Measurements from ENCODE around the gene LRRK1. TPM values are rescaled to one million over a fixed set of nuclear protein-coding genes. Genes with fewer than 3 reads are reported as not detected.

Gene LRRK1
- total and polyA plus RNA-seq, 2 of the 13 experiments (the other 11 are each of a cell fraction or from before 2014, with no cell fraction given), result 0.13 to 1.2 TPM

DNA sequence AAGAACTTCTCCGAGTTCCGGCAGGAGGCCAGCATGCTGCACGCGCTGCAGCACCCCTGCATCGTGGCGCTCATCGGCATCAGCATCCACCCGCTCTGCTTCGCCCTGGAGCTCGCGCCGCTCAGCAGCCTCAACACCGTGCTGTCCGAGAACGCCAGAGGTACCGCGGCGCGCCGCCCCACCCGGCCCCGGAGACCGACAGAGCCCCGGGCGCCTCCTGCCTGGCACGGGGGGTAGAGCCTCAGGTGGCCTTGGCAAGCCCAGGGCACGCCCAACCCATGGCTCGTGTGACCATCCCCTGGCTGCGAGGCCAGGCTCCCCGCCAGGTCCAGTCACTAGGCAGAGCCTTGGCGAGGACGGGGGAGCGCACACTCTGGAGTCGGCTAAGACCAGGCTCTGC, 134.1 kb downstream of the LRRK1 start:
- peaks cover 0 to 9% of the 10 kb centered on the region in 2 experiments; a peak in 3 of 5 replicates for H3K36me3 ChIP-seq (replicated peaks in 1 of 2; ENCODE audit: control insufficient read depth in 1 of 2, insufficient read depth in 2 of 2, low read length in 2 of 2)
- ATAC-seq (no peak), FAIRE-seq (no peak), DNase-seq (ENCODE audit: low spot score) (no peak)
- H2AFZ ChIP-seq (ENCODE audit: low read length), result no peak overlapping the region
- H3K4me3 ChIP-seq (replicated peaks in 1 of 3; ENCODE audit: insufficient read depth in 1 of 3, low read depth in 2 of 3, low read length in 3 of 3), result no peak overlapping the region
- TF ChIP-seq ZNF567 (CRISPR knock-in tag; IDR thresholded peaks at IDR 0.05; ENCODE audit: borderline replicate concordance) (no peak), AGO2 (optimal IDR thresholded peaks at IDR 0.05; ENCODE audit: low read depth, low read length) (peak; percentile 56), FOXA1 (IDR thresholded peaks at IDR 0.05) (no peak), FOXA1 (CRISPR knock-in tag; IDR thresholded peaks at IDR 0.05) (no peak)
- POLR2A ChIA-PET, result interaction anchor here (0.5 kb wide), 1 partner anchor 17 kb away, joined by 4 read pairs; no protein-coding TSS in a partner anchor
- H3K4me2 ChIP-seq (ENCODE audit: low read depth, low read length), result no peak overlapping the region
- in situ Hi-C loops (cut with HindIII; ENCODE audit: extremely low pct_ligation_motif_present, low pct_unique_long_range_greater_than_20kb), result no loop called here
- no peaks in the 10 kb centered on the region for H3K79me2 ChIP-seq (ENCODE audit: insufficient read depth, low read length)
- intact Hi-C loops (cut with micrococcal nuclease; ENCODE audit: unreplicated experiment), result no loop called here
- peaks cover 31% of the 10 kb centered on the region for H3K4me1 ChIP-seq (ENCODE audit: insufficient read depth, low read length)
- no peak overlapping the region for H3K9ac ChIP-seq (ENCODE audit: insufficient read depth, low read depth, low read length)
- BruUV-seq (replicated peaks), result no TSS peak
- no peaks in the 10 kb centered on the region for H3K9me3 ChIP-seq (ENCODE audit: low read length)
- WGBS (ENCODE audit: low lambda C conversion rate), result 95% methylated on average over 15 of the region's 34 CpGs
- CTCF ChIA-PET (ENCODE audit: low intra/inter-chr PET ratio, low total read pairs), result no interaction called here
- no peak overlapping the region for H3K27ac ChIP-seq (ENCODE audit: extremely low read length, insufficient read depth, low read length)
- H3K27me3 ChIP-seq (ENCODE audit: control insufficient read depth in 1 of 2, insufficient read depth in 2 of 2, low read length in 2 of 2), result no peaks in the 10 kb centered on the region
- no peaks in the 10 kb centered on the region for H4K20me1 ChIP-seq (ENCODE audit: insufficient read depth, low read length)

DNA sequence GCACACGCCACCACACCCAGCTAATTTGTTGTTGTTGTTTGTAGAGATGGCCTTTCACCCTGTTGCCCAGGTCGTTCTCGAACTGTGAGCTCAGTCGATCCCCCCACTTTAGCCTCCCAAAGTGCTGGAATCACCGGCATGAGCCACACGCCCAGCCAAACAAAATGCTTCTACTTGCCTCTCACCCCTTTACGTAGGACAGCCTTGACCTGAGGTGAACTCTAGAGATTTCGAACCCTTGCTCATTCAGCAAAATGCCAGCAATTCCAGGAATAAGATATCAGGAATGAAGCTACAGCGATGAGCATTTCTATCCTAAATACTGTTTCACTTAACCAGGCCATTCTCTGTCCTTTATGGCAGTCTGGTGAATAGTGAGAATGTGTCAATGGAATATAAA, 135.0 kb downstream of the LRRK1 start:
- Histone ChIP-seq H2AFZ (ENCODE audit: low read length) (no peak overlapping the region), H3K4me2 (ENCODE audit: low read depth, low read length) (no peak overlapping the region), H4K20me1 (ENCODE audit: insufficient read depth, low read length) (no peaks in the 10 kb centered on the region), H3K9ac (ENCODE audit: insufficient read depth, low read depth, low read length) (no peak overlapping the region), H3K27me3 (ENCODE audit: control insufficient read depth in 1 of 2, insufficient read depth in 2 of 2, low read length in 2 of 2) (no peaks in the 10 kb centered on the region), H3K9me3 (ENCODE audit: low read length) (no peaks in the 10 kb centered on the region), H3K36me3 (replicated peaks in 1 of 2; ENCODE audit: control insufficient read depth in 1 of 2, insufficient read depth in 2 of 2, low read length in 2 of 2) (peaks cover 1% of the 10 kb centered on the region in 2 experiments; a peak in 2 of 5 replicates), H3K27ac (ENCODE audit: extremely low read length, insufficient read depth, low read length) (no peak overlapping the region), H3K4me3 (replicated peaks in 1 of 3; ENCODE audit: insufficient read depth in 1 of 3, low read depth in 2 of 3, low read length in 3 of 3) (no peak overlapping the region), H3K79me2 (ENCODE audit: insufficient read depth, low read length) (no peaks in the 10 kb centered on the region), H3K4me1 (ENCODE audit: insufficient read depth, low read length) (peaks cover 31% of the 10 kb centered on the region)
- 71% methylated on average over 9 of the region's 9 CpGs for WGBS (ENCODE audit: low lambda C conversion rate)
- no peak for DNase-seq (ENCODE audit: low spot score)
- ATAC-seq, result no peak
- ChIA-PET CTCF (ENCODE audit: low intra/inter-chr PET ratio, low total read pairs) (no interaction called here), POLR2A (no interaction called here)
- FAIRE-seq, result no peak
- no TSS peak for BruUV-seq (replicated peaks)
- in situ Hi-C loops (cut with HindIII; ENCODE audit: extremely low pct_ligation_motif_present, low pct_unique_long_range_greater_than_20kb), result no loop called here
- intact Hi-C loops (cut with micrococcal nuclease; ENCODE audit: unreplicated experiment), result no loop called here
- TF ChIP-seq, protein P1, sequence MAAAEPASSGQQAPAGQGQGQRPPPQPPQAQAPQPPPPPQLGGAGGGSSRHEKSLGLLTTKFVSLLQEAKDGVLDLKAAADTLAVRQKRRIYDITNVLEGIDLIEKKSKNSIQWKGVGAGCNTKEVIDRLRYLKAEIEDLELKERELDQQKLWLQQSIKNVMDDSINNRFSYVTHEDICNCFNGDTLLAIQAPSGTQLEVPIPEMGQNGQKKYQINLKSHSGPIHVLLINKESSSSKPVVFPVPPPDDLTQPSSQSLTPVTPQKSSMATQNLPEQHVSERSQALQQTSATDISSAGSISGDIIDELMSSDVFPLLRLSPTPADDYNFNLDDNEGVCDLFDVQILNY (CRISPR knock-in tag; conservative IDR thresholded peaks at IDR 0.05), result no peak
- TF ChIP-seq GATAD2A (CRISPR knock-in tag; IDR thresholded peaks at IDR 0.05), result no peak
- no peak for TF ChIP-seq CBX5 (CRISPR knock-in tag; IDR thresholded peaks at IDR 0.05; ENCODE audit: borderline replicate concordance)
- TF ChIP-seq, protein P2, sequence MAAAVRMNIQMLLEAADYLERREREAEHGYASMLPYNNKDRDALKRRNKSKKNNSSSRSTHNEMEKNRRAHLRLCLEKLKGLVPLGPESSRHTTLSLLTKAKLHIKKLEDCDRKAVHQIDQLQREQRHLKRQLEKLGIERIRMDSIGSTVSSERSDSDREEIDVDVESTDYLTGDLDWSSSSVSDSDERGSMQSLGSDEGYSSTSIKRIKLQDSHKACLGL (CRISPR knock-in tag; IDR thresholded peaks at IDR 0.05), result no peak
- no peak for TF ChIP-seq MEIS1 (CRISPR knock-in tag; IDR thresholded peaks at IDR 0.05; ENCODE audit: borderline replicate concordance)
- no peak for TF ChIP-seq MXI1 (IDR thresholded peaks at IDR 0.05; ENCODE audit: borderline replicate concordance, low read depth, low read length)
- TF ChIP-seq ZNF549 (CRISPR knock-in tag; IDR thresholded peaks at IDR 0.05), result no peak
- TF ChIP-seq ZSCAN9 (CRISPR knock-in tag; IDR thresholded peaks at IDR 0.05; ENCODE audit: borderline replicate concordance), result no peak
- no peak for TF ChIP-seq MAF1 (CRISPR knock-in tag; IDR thresholded peaks at IDR 0.05; ENCODE audit: borderline replicate concordance)
- TF ChIP-seq, protein P3, sequence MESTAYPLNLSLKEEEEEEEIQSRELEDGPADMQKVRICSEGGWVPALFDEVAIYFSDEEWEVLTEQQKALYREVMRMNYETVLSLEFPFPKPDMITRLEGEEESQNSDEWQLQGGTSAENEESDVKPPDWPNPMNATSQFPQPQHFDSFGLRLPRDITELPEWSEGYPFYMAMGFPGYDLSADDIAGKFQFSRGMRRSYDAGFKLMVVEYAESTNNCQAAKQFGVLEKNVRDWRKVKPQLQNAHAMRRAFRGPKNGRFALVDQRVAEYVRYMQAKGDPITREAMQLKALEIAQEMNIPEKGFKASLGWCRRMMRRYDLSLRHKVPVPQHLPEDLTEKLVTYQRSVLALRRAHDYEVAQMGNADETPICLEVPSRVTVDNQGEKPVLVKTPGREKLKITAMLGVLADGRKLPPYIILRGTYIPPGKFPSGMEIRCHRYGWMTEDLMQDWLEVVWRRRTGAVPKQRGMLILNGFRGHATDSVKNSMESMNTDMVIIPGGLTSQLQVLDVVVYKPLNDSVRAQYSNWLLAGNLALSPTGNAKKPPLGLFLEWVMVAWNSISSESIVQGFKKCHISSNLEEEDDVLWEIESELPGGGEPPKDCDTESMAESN (CRISPR knock-in tag; conservative IDR thresholded peaks at IDR 0.05), result no peak
- no peak for TF ChIP-seq ZNF674 (CRISPR knock-in tag; IDR thresholded peaks at IDR 0.05; ENCODE audit: low read depth)
- no peak for TF ChIP-seq THYN1 (CRISPR knock-in tag; IDR thresholded peaks at IDR 0.05; ENCODE audit: borderline replicate concordance, low read depth)
- TF ChIP-seq ZNF660 (CRISPR knock-in tag; IDR thresholded peaks at IDR 0.05; ENCODE audit: borderline replicate concordance, low read depth), result no peak
